ENCODE data around the gene SDK2.

The SDK2 gene

GRCh38 chr17:73397278-73397826, 246.9 kb downstream of the SDK2 start:
- no peak for DNase-seq (ENCODE audit: low read depth in 1 of 2, low spot score in 1 of 2)

- no peak for DNase-seq (ENCODE audit: low read depth in 1 of 2, low spot score in 1 of 2)
These were observed 247.6 kb downstream of the SDK2 start for GRCh38 chr17:73396431-73397277.

- no peak for DNase-seq (ENCODE audit: low read depth in 1 of 2, low spot score in 1 of 2)
These were observed 249.5 kb downstream of the SDK2 start for GRCh38 chr17:73394512-73395450.

GRCh38 chr17:73393962-73394361, 250.3 kb downstream of the SDK2 start:
- DNase-seq (ENCODE audit: low read depth in 1 of 2, low spot score in 1 of 2): no peak

- DNase-seq (ENCODE audit: low read depth in 1 of 2, low spot score in 1 of 2): no peak
These were observed 250.9 kb downstream of the SDK2 start for GRCh38 chr17:73393381-73393780.

GRCh38 chr17:73391331-73392265, 252.6 kb downstream of the SDK2 start:
- DNase-seq (ENCODE audit: low read depth in 1 of 2, low spot score in 1 of 2): no peak

GRCh38 chr17:73390851-73391250, 253.4 kb downstream of the SDK2 start:
- DNase-seq (ENCODE audit: low read depth in 1 of 2, low spot score in 1 of 2): no peak

- no peak for DNase-seq (ENCODE audit: low read depth in 1 of 2, low spot score in 1 of 2)
These were observed 254.0 kb downstream of the SDK2 start for GRCh38 chr17:73390221-73390620.

- DNase-seq (ENCODE audit: low read depth in 1 of 2, low spot score in 1 of 2): no peak
These were observed 254.8 kb downstream of the SDK2 start for GRCh38 chr17:73389411-73389810.

GRCh38 chr17:73388578-73388905, 255.7 kb downstream of the SDK2 start:
- no peak for DNase-seq (ENCODE audit: low read depth in 1 of 2, low spot score in 1 of 2)

GRCh38 chr17:73387746-73388577, 256.3 kb downstream of the SDK2 start:
- no peak for DNase-seq (ENCODE audit: low read depth in 1 of 2, low spot score in 1 of 2)

GRCh38 chr17:73386561-73386960, 257.7 kb downstream of the SDK2 start:
- no peak for DNase-seq (ENCODE audit: low read depth in 1 of 2, low spot score in 1 of 2)

- DNase-seq (ENCODE audit: low read depth in 1 of 2, low spot score in 1 of 2): no peak
These were observed 259.3 kb downstream of the SDK2 start for GRCh38 chr17:73384926-73385325.

- DNase-seq (ENCODE audit: low read depth in 1 of 2, low spot score in 1 of 2): no peak
These were observed 263.7 kb downstream of the SDK2 start for GRCh38 chr17:73380439-73381106.

GRCh38 chr17:73379826-73380225, 264.4 kb downstream of the SDK2 start:
- no peak for DNase-seq (ENCODE audit: low read depth in 1 of 2, low spot score in 1 of 2)

- no peak for DNase-seq (ENCODE audit: low read depth in 1 of 2, low spot score in 1 of 2)
These were observed 265.2 kb downstream of the SDK2 start for GRCh38 chr17:73378974-73379470.

- DNase-seq (ENCODE audit: low read depth in 1 of 2, low spot score in 1 of 2): no peak
These were observed 267.6 kb downstream of the SDK2 start for GRCh38 chr17:73376636-73377035.

GRCh38 chr17:73376152-73376551, 268.1 kb downstream of the SDK2 start:
- DNase-seq (ENCODE audit: low read depth in 1 of 2, low spot score in 1 of 2): no peak

- no peak for DNase-seq (ENCODE audit: low read depth in 1 of 2, low spot score in 1 of 2)
These were observed 272.4 kb downstream of the SDK2 start for GRCh38 chr17:73371836-73372235.

Data from stimulated activated CD4-positive, alpha-beta T cell treated with anti-CD3 and anti-CD28 coated beads, Interleukin-15, amount 100 ng/mL, for 1 hour (primary cell).